ENCODE results near the gene ARHGAP31.
A peak's percentile ranks its signal among the peaks of the same experiment; 100 is the strongest.
"Not testable (repeated sequence)": the region's sequence is repeated elsewhere in the genome, so short reads cannot be mapped to it uniquely, and the experiment has no call there.

Gene ARHGAP31, protein sequence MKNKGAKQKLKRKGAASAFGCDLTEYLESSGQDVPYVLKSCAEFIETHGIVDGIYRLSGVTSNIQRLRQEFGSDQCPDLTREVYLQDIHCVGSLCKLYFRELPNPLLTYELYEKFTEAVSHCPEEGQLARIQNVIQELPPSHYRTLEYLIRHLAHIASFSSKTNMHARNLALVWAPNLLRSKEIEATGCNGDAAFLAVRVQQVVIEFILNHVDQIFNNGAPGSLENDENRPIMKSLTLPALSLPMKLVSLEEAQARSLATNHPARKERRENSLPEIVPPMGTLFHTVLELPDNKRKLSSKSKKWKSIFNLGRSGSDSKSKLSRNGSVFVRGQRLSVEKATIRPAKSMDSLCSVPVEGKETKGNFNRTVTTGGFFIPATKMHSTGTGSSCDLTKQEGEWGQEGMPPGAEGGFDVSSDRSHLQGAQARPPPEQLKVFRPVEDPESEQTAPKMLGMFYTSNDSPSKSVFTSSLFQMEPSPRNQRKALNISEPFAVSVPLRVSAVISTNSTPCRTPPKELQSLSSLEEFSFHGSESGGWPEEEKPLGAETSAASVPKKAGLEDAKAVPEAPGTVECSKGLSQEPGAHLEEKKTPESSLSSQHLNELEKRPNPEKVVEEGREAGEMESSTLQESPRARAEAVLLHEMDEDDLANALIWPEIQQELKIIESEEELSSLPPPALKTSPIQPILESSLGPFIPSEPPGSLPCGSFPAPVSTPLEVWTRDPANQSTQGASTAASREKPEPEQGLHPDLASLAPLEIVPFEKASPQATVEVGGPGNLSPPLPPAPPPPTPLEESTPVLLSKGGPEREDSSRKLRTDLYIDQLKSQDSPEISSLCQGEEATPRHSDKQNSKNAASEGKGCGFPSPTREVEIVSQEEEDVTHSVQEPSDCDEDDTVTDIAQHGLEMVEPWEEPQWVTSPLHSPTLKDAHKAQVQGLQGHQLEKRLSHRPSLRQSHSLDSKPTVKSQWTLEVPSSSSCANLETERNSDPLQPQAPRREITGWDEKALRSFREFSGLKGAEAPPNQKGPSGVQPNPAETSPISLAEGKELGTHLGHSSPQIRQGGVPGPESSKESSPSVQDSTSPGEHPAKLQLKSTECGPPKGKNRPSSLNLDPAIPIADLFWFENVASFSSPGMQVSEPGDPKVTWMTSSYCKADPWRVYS (N-terminal part only)

DNA sequence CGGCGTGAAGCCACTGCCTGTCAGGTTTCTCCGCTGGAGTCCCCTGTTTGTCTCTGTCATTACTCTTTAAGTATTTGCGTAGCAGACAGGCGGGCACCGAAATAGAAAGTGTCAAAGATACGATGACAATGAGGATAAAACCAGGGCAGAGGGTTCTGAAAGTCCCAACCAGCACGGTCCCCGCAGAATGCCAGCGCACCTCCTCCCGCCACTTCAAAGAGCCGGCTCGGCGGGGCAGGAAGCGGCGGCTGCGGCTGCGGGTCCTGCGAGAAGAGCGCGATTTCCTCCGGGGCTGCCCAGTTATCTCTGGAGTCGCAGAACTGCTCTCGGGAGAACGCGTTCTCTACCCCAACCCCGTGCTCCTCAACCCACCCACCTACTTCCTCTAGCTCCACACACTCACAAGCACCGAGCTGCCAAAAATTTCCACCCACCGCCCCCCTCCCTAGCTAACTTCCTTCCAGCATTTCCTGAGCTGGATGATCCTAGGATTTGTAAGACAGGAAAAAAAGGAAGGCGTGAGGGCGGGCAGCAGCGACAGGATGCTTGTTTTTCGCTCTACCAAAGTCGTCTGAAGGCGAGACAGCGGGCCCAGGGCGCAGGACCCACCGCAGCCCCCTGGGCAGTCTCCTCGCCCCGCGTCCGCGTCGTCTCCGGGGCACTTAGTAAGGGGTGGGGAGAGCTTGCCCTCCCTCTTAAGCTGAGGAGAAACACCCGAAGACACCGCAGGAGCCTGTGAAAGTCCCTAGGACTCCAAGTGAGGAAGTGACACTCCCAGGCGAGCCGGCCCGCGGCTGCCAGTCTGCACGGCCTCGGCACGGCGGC lies at the start of gene ARHGAP31:
Gene ARHGAP31, plus strand, starts transcription at position 513 of the 825 bp plus-strand sequence. CDS start 522 bp downstream, outside the sequence.
- FAIRE-seq = no peak

DNA sequence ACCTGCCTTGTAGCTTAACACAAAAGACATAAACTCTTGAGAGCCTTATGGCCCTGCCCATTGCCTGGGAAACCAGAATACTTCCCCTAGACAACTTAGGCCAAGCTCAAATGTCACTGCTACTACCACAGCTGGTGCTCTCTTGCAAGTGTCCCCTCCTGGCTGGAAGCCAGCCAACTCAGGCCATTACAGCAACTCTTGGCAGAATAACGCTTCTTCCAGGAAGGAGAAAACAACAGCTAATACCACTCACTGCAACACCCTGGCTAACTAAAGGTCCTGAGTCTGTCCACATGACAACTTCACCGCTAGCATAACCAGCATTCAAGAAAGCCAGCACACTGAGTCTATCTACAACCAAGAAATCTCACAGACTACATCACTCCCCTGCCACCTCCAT lies 48.4 kb upstream of the ARHGAP31 start:
- FAIRE-seq = no peak

DNA sequence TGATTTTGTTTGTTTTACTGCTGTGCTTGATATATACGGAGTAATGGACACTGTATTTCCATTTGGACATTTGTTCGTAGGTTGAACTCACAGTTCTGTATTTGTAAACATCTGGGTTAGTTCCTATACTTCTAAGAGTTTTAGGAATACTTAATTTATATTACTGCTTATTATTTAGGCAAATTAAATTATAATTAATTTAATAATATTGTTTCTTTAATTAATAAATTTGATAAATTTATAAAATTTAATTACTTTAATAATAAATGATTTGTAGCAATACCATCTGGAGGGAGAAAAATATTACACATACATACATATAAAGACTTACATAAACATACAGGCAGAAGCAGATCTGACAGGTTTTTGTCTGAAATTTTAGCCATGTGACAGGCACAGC lies 39.0 kb upstream of the ARHGAP31 start:
- FAIRE-seq = peak; percentile 37

DNA sequence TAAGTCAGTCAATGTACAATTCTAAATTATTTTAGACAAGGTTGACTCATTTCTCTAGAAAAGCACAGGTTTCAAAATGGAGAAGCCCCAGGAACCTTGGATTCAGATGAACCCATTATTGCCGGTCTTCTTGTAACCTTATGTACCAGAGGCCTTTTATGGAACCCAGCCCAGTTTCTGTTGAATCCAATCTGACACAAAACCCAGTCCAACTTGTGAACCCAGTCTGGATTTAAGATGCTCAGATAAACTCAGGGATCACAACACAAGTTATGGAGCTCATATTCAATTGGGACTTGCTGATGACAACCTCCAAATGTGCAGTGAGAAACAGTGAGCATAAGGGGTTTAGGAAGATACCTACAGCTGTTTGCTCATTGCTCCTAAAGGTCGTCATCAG lies 37.1 kb upstream of the ARHGAP31 start:
- no peak for FAIRE-seq

DNA sequence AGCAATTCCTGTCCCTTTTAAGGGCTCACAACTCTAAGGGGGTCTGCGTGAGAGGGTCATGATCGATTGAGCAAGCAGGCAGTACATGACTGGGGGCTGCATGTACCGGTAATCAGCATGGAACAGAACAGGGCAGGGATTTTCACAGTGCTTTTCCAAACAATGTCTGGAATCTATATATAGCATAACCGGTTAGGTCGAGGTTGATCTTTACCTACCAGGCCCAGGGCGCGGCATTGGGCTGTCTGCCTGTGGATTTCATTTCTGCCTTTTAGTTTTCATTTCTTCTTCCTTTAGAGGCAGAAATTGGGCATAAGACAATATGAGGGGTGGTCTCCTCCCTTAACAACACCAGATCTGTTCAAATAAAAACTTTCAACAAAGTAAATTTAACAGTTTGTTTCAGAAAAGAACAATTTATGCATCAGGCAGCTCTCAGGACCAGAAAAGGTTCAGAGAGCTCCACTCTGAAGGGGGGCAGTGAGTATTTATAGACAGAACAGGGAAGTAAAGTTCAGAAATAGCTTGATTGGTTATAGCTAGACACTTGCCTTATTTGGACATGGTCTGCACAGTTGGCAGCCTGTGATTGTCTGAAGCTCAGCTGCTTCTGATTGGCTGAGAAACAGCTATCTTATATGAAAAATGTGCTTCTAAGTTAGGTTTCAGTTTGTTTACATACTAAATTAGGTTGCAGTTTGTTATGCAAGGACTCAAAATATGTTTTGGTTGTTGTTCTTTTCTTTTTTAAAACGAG lies 36.4 kb upstream of the ARHGAP31 start:
- no peak for FAIRE-seq

DNA sequence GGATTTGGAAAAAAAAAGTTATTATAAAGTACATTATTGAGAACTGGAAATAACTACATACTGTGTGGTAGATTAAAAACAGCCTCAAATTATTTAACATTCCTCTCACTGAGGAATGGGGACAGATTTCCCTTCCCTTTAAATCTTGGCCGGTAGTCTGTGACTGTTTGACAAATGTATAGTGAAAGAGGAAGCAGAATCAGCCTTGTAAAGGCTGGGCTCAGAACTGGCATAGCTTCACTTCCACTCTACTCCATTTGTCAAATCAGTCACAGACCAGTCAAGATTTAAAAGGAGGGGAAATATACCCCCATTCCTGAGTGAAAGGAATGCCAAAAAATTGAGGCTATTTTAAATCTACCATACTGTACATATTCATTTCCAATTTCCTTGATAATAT lies 35.3 kb upstream of the ARHGAP31 start:
- no peak for FAIRE-seq

DNA sequence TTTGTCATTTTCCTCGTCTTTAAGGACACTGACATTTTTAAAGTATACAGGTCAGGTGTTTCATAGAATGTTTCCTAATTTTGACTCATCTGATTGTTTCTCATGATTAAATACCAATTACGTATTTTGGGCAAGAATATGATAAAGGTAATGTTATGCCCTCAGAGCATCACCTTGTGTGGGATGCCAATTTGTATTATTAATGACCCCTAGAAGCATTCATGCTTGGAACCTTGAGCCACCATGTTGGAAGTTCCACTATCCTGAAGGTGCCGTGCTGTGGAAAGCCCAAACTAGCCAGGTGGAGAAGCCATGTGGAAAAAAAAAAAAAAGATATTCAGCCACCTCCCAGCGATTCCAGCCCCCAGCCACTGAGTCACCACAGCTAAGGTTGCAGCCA lies 34.4 kb upstream of the ARHGAP31 start:
- FAIRE-seq = no peak

DNA sequence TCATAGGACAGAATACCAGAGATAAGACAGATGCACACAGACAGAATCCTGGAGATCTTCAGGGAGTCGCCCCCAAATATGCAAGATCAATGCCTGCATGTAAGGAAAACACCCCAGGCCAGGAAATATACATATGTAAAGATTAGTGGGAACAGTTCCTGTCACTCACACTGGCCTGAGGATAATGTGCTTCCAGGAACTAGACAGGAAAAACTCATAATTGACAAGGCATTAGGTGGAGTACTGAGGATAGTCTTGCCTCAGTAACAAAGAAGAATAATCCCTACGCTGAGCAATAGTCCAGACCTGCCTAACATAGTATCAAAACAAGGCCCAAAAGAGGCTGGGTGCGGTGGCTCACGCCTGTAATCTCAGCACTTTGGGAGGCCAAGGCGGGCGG lies 33.1 kb upstream of the ARHGAP31 start:
- FAIRE-seq = no peak

DNA sequence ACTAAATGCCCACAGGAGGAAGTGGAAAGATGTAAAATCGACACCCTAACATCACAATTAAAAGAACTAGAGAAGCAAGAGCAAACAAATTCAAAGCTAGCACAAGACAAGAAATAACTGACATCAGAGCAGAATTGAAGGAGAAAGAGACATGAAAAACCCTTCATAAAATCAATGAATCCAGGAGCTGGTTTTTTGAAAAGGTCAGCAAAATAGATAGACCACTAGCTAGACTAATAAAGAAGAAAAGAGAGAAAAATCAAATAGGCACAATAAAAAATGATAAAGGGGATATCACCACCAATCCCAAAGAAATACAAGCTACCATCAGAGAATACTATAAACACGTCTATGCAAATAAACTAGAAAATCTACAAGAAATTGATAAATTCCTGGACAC lies 24.0 kb upstream of the ARHGAP31 start:
- not testable (repeated sequence) for FAIRE-seq

DNA sequence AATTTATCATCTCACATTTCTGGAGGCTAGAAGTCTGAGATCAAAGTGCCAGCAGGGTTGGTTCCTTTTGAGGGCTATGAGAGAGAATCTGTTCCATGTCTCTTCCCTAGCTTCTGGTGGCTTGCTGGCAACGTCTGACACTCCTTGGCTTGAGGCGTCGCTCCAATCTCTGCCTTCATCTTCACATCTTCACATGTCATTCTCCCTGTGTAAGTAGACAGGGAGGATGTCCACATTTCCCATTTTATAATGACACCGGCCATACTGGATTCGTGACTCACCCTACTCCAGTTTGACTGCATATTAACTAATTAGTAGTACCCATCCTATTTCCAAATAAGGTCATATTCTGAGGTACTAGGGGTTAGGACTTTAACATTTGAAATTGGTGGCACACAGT lies 17.5 kb upstream of the ARHGAP31 start:
- no peak for FAIRE-seq

DNA sequence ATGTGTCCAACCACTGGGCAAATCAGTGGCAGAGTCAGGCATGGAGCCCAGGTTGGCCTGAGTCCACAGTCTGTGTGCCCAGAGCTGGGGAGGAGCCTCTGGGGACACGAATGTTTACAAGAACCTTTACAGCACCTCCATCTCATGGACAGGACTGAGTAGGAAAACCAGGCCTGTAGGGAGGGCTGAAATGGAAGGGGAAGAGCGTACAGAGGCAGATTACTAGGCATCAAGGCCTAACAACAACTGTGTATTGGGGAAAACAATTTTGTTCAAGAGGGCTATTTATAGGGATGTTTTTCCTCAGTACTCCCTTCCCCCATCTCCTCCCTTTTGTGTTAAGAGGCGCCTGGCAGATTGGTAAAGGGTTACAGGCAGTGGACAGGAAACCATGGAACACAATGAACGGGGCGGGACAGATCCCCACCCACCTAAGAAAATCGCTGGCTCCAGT lies 15.1 kb upstream of the ARHGAP31 start:
- no peak for FAIRE-seq

DNA sequence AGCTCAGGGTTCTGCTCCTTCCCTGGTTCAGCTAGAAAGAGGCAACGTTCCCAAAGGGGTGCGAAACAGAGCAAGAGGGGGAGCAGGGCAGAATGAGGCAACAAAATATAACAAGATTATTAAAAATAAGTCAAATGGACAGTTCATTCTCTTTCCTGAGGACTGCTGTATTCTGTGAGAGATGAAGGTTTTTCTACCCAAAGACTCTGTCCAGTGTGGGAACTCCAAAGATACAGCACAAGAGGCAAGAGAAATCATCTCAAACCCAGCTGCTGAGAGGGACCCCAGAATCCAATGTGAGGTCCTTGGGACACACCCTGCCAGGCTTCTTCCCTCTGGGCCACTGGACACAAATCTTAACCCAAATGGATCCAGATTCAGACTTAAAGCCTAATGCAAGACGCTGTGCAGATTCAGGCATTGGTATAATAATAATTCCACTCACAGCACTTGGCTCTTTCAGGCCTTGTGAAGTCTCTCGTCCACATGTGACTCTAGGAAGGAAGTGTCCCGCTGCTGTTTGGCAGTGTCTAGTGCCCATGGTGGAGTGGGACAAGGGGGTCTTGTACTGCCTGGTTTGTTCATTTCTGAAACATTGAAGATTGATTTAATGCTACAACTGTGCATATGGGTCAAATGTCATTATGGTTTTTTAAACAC lies 14.5 kb upstream of the ARHGAP31 start:
- no peak for FAIRE-seq

DNA sequence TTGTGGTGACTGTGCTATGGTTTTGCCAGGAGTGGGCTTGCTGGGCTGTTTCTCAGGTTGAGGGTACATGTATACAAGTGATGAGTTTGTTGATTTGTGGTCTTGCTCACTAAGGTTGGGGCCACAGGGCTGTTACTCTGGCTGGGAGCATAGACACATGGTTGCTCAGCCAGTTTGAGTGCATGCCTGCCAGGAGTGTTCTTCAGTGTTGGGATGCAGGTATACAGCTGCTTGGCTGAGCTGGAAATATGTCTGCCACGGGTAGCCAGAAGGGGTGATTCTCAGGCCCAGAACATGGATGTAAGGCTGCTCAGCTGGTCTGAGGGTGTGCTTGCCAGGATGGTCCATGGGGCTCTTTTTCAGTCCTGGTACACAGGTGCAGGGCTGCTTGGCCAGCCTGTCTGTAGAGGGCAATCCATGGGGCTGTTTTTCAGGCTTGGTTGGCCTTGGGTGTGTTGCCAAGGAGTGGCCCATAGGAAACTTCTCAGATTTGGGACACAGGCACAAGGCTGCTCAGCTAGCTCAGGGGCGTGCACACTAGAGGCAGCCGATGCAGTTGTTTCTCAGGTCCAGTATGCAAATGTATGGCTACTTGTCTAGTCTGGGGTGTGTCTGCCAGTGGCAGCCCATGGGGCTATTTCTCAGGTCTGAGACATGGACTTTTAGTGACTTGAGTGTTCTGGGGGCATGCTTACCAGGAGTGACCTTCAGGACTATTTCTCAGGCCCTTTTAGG lies 5.3 kb upstream of the ARHGAP31 start:
- no peak for FAIRE-seq

DNA sequence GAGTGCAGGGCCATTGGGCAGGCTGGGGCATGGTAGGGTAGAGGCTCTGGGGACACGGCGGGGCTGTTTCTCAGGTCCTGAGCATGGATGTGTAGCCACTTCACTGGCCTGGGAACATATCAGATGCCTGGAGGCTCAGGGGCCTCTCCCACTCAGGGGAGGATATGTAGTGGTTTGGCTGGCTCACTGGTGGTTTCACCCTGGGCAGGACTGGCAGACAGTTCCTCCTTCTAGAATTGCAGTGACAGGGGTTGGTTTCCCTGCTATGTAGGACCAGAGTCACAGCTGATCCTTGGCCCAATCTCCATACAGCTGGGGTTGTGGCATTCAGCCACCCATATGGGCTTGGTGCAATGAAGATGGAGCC lies 4.8 kb upstream of the ARHGAP31 start:
- FAIRE-seq = no peak

DNA sequence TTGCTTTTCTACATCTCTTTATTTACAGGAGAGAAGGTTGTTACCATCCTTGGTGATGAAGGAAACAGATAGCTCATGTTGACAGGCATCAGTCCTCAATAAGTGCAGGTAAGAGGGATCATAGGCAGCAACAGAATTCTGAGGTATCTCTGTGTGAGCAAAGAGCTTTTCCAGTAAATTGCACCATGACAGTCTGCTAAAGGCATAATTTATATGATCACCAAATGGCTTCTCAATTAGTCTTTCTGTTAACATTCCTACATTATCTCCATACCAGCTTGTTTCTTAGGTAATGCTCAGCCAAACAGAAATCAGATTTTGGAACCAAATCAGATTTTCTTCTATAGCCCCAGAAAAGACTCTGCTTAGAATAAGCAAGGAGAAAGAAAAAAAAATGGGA lies 3.6 kb upstream of the ARHGAP31 start:
- no peak for FAIRE-seq

DNA sequence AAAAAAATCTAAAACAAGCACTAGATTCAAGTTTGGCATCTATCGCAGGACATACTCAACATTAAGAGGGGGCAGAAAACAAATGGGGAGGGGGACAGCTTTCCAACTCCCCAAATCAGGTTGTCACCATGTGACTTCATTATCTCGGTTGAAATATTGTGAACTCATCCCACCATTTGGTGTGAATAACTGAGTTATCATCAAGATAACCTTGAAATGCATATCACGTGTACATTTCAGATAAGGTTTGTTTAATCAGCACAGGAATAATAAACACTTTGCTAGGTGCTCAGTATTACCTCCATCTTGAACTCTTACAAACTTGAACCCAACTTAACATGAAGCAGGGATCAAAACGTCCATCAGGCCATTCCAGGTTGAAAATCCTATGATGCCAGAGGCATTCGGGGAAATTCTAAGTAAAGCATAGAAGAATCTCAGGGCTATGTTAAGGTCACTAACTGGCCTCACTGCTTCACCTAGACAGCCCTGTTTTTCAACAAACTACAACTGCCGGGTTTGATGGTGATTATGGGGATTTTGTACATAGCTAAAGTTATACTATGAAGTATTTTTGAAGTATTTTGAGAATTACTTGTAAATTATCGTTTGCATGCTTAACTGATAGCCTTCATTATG lies 3.0 kb upstream of the ARHGAP31 start:
- FAIRE-seq = no peak

DNA sequence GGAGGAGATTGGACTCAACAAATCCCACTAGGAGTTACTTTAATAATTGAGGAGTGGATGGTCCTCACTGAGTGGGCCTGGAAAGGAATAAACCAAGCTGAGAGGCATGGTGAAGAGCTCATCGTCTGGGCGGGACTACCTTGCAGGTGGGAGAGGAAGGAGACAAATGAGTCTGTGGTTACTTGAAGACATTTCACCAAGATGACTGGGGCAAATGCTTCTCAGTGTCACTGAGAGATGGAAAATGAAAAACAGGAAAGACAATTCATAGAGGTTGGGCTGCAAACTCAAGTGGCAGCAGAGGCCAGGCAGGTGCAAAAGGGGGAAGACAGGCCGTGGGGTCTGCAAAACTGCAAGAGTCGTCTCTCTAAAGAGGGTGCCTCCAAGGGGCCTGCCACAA lies 1.5 kb upstream of the ARHGAP31 start:
- FAIRE-seq = no peak

DNA sequence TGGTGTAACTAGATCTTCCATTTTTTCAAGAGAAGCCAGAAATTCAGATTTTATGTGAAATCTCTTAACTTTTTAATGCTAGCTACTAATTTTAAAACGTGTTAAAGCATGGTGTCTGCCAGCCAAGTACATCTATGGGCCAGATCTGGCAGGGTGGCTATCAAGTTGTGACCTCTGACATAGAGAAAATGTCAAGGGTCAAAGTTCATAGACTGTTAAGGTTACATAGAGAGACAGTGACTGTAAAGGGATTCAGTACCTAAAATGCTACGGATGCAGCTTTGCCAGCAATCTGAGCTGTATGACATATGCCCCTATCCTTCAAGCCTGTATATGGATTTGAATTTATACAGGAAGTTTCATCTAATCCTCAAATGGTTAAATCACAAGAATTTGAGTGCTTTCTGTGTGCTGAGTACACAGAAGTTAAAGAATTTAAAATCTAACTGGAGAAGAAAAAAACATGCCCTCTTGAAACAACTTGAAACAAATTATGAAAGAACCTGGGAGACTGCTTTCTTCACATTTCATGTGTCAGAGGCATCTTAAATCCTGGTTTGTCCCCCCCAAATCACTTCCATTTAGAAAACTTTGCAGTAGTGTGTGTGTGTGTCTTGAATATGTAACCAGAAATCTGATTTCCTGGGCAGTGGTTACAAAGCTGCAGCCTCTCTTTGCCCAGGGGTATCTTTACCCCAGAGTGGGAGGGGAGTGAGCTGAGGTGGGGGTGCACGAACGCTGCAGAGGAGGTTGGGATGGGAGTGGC lies 895 bp upstream of the ARHGAP31 start:
- FAIRE-seq = no peak
